ENCODE results near the gene RGS5.

DNA sequence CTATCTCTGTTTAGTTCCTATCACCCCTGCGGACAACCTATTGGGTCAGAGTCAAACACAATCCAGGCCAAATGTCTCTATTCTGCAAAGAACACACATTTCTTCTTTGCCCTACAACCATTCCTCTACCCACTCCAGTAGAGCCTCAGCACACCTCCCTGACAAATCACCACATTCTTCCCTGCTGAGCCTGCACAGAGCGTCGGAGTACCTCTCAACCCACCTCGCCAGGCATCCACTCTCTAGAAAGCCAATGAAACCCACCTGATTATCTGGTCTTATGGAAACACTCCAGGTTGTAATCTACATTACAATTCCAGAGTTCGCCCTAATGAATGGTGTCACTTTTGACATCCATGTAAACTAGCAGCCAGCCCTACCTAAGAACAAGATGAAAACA lies 47.1 kb downstream of the RGS5 start:
- TF ChIP-seq TOX (CRISPR knock-in tag; IDR thresholded peaks at IDR 0.05; ENCODE audit: borderline replicate concordance) (no peak), OSR1 (CRISPR knock-in tag; IDR thresholded peaks at IDR 0.05) (no peak), ZNF70 (CRISPR knock-in tag; IDR thresholded peaks at IDR 0.05) (no peak), TCF4 (CRISPR knock-in tag; IDR thresholded peaks at IDR 0.05; ENCODE audit: borderline replicate concordance) (no peak), BACH2 (CRISPR knock-in tag; IDR thresholded peaks at IDR 0.05; ENCODE audit: borderline replicate concordance) (no peak), PPARA (CRISPR knock-in tag; IDR thresholded peaks at IDR 0.05; ENCODE audit: borderline replicate concordance) (no peak), ESRRG (CRISPR knock-in tag; IDR thresholded peaks at IDR 0.05) (no peak), RARB (CRISPR knock-in tag; IDR thresholded peaks at IDR 0.05) (no peak), CSDC2 (CRISPR knock-in tag; IDR thresholded peaks at IDR 0.05) (no peak), ARNTL (CRISPR knock-in tag; IDR thresholded peaks at IDR 0.05; ENCODE audit: borderline replicate concordance, low read depth) (no peak)
- TF ChIP-seq, protein P1, sequence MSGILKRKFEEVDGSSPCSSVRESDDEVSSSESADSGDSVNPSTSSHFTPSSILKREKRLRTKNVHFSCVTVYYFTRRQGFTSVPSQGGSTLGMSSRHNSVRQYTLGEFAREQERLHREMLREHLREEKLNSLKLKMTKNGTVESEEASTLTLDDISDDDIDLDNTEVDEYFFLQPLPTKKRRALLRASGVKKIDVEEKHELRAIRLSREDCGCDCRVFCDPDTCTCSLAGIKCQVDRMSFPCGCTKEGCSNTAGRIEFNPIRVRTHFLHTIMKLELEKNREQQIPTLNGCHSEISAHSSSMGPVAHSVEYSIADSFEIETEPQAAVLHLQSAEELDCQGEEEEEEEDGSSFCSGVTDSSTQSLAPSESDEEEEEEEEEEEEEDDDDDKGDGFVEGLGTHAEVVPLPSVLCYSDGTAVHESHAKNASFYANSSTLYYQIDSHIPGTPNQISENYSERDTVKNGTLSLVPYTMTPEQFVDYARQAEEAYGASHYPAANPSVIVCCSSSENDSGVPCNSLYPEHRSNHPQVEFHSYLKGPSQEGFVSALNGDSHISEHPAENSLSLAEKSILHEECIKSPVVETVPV (CRISPR knock-in tag; IDR thresholded peaks at IDR 0.05) = no peak
- TF ChIP-seq, protein P2, sequence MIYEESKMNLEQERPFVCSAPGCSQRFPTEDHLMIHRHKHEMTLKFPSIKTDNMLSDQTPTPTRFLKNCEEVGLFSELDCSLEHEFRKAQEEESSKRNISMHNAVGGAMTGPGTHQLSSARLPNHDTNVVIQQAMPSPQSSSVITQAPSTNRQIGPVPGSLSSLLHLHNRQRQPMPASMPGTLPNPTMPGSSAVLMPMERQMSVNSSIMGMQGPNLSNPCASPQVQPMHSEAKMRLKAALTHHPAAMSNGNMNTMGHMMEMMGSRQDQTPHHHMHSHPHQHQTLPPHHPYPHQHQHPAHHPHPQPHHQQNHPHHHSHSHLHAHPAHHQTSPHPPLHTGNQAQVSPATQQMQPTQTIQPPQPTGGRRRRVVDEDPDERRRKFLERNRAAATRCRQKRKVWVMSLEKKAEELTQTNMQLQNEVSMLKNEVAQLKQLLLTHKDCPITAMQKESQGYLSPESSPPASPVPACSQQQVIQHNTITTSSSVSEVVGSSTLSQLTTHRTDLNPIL (CRISPR knock-in tag; IDR thresholded peaks at IDR 0.05; ENCODE audit: low read depth) = no peak

Measured in SK-N-SH treated with all-trans-retinoic acid at 6 μM for 48 hours (cell line).